SHP77 (cell line): ENCODE data around the gene TDRD3.
A peak's percentile ranks its signal among the peaks of the same experiment; 100 is the strongest.
"Not testable (repeated sequence)": the region's sequence is repeated elsewhere in the genome, so short reads cannot be mapped to it uniquely, and the experiment has no call there.

Experiments
- DNase-seq, 2 experiments: peaks; one replicate each; lab custom pipeline; 2025; lab: John Stamatoyannopoulos, UW

The TDRD3 gene

GRCh38 chr13:60398907-60399589, 2.0 kb downstream of the TDRD3 start:
- DNase-seq: no peak

- no peak for DNase-seq
Observed at GRCh38 chr13:60402022-60402421, 5.0 kb downstream of the TDRD3 start.

- DNase-seq: no peak
Observed at GRCh38 chr13:60407095-60407494, 10.1 kb downstream of the TDRD3 start.

GRCh38 chr13:60407852-60408251, 10.8 kb downstream of the TDRD3 start:
- not testable (repeated sequence) for DNase-seq

GRCh38 chr13:60409574-60410292, 12.7 kb downstream of the TDRD3 start:
- DNase-seq: not testable (repeated sequence)

- DNase-seq: no peak
Observed at GRCh38 chr13:60410299-60410698, 13.3 kb downstream of the TDRD3 start.

- DNase-seq: no peak
Observed at GRCh38 chr13:60411464-60411863, 14.4 kb downstream of the TDRD3 start.

- DNase-seq: no peak
Observed at GRCh38 chr13:60411983-60412382, 15.0 kb downstream of the TDRD3 start.

GRCh38 chr13:60412909-60413616, 16.0 kb downstream of the TDRD3 start:
- DNase-seq: no peak

- DNase-seq: no peak
Observed at GRCh38 chr13:60414177-60414576, 17.2 kb downstream of the TDRD3 start.

GRCh38 chr13:60417734-60418133, 20.7 kb downstream of the TDRD3 start:
- DNase-seq: no peak

- no peak for DNase-seq
Observed at GRCh38 chr13:60418954-60419353, 21.9 kb downstream of the TDRD3 start.

- DNase-seq: no peak
Observed at GRCh38 chr13:60425332-60425731, 28.3 kb downstream of the TDRD3 start.

- no peak for DNase-seq
Observed at GRCh38 chr13:60426075-60426474, 29.1 kb downstream of the TDRD3 start.

GRCh38 chr13:60427285-60427684, 30.3 kb downstream of the TDRD3 start:
- no peak for DNase-seq

- peak in 1 of 2 experiments; percentile 36 for DNase-seq
Observed at GRCh38 chr13:60431108-60431700, 34.2 kb downstream of the TDRD3 start.

GRCh38 chr13:60433505-60433904, 36.5 kb downstream of the TDRD3 start:
- no peak for DNase-seq

GRCh38 chr13:60435762-60436374, 38.8 kb downstream of the TDRD3 start:
- no peak for DNase-seq

- no peak for DNase-seq
Observed at GRCh38 chr13:60439201-60439600, 42.2 kb downstream of the TDRD3 start.

- no peak for DNase-seq
Observed at GRCh38 chr13:60441761-60442160, 44.7 kb downstream of the TDRD3 start.

GRCh38 chr13:60448907-60449510, 52.0 kb downstream of the TDRD3 start:
- peak; percentile 5 to 7 for DNase-seq

- DNase-seq: no peak
Observed at GRCh38 chr13:60453490-60453889, 56.5 kb downstream of the TDRD3 start.
